Uterus (tissue), 4 donors: ENCODE measurements around the gene NAPEPLD. TPM values are rescaled to one million over a fixed set of nuclear protein-coding genes. Genes with fewer than 3 reads are reported as not detected.

Experiments used
- DNase-seq, 2 donors: peaks; one replicate each; pipeline ENCODE4 v3.0.0-alpha.2; 2019 to 2020
- H3K27ac ChIP-seq, 2 donors: fragments of 200-600 bp; sonication (generic); 1 replicate in 1 of 2; 2 replicates in 1 of 2; pipeline ENCODE4 v1.5.1; 2016 to 2018
- H3K27me3 ChIP-seq, 2 donors: fragments of 200-600 bp; sonication (generic); one replicate each; pipeline ENCODE4 v1.5.1; 2018 to 2019; ENCODE audit warnings: control low read depth in 1 of 2
- H3K36me3 ChIP-seq, 2 donors: fragments of 200-600 bp; sonication (generic); one replicate each; pipeline ENCODE4 v1.5.1; 2019; ENCODE audit warnings: control low read depth in 1 of 2
- H3K4me1 ChIP-seq, 2 donors: fragments of 200-600 bp; sonication (generic); one replicate each; pipeline ENCODE4 v1.5.1; 2018 to 2019; ENCODE audit warnings: control low read depth in 1 of 2
- H3K4me3 ChIP-seq, 2 donors: fragments of 200-600 bp; sonication (generic); 1 replicate in 1 of 2; 2 replicates in 1 of 2; pipeline ENCODE4 v1.5.1; 2018 to 2019; ENCODE audit warnings: mild to moderate bottlenecking in 1 of 2
- H3K9me3 ChIP-seq, 2 donors: fragments of 200-600 bp; sonication (generic); one replicate each; pipeline ENCODE4 v1.5.1; 2019; ENCODE audit warnings: control low read depth in 1 of 2
- CTCF ChIP-seq, 4 experiments: fragments of 200-600 bp in 2 of 4; fragments of 450-650 bp in 2 of 4; sonication (generic) in 2 of 4; IDR thresholded peaks; one replicate each; pipeline ENCODE4 v1.5.1; 2016 to 2019; ENCODE audit warnings: antibody characterized with exemption in 4 of 4, mild to moderate bottlenecking in 2 of 4, moderate library complexity in 1 of 4
- POLR2A ChIP-seq, 2 donors: fragments of 450-650 bp; IDR thresholded peaks; one replicate each; pipeline ENCODE4 v1.6.1; 2016; ENCODE audit warnings: antibody characterized with exemption in 2 of 2, mild to moderate bottlenecking in 1 of 2, moderate library complexity in 1 of 2
- intact Hi-C: fragments of 100-400 bp; cut with DNase I; formaldehyde crosslinking; loops from one replicate; pipeline ENCODE4 v1.15.1; 2023; ENCODE audit warnings: low total_unique reads
- total RNA-seq, 4 donors: library from RNA; depleted of rRNA in 3 of 4; stranded (reverse); fragments of >200 nt in 3 of 4; gene quantifications; one replicate each; pipeline versions ENCODE4 v1.1.0 to v1.2.4, GENCODE V29; 2014 to 2023
- donor health status: DM: yes; HTN: yes; CAD: no.

Gene NAPEPLD
- total RNA-seq, 4 donors from 2014 or later: 11.0 to 79.4 (median 31.1) TPM

- intact Hi-C loops: loop anchor here (10.0 kb wide), 1 partner anchor 67 kb away; the partner anchor contains the start of gene NAPEPLD
- no peak for DNase-seq
Measured at GRCh38 chr7:103077318-103077717, 71.6 kb downstream of the NAPEPLD start.

GRCh38 chr7:103076764-103077163 is 72.1 kb downstream of the NAPEPLD start:
- H3K4me1 ChIP-seq: no peaks in the 10 kb centered on the region
- no peaks in the 10 kb centered on the region for H3K27me3 ChIP-seq
- no peak overlapping the region for H3K27ac ChIP-seq
- no peak for TF ChIP-seq POLR2A (IDR thresholded peaks at IDR 0.05)
- no peak for TF ChIP-seq CTCF (IDR thresholded peaks at IDR 0.05)
- H3K4me3 ChIP-seq: no peak overlapping the region
- intact Hi-C loops: loop anchor here (10.0 kb wide), 1 partner anchor 68 kb away; the partner anchor contains the start of gene NAPEPLD
- H3K9me3 ChIP-seq: no peaks in the 10 kb centered on the region
- no peaks in the 10 kb centered on the region for H3K36me3 ChIP-seq
- no peak for DNase-seq

More at GRCh38 chr7:103077318-103077717, 71.6 kb downstream of the NAPEPLD start:
- Histone ChIP-seq H3K9me3 (no peaks in the 10 kb centered on the region), H3K4me3 (no peak overlapping the region), H3K4me1 (no peaks in the 10 kb centered on the region), H3K36me3 (no peaks in the 10 kb centered on the region), H3K27ac (no peak overlapping the region), H3K27me3 (no peaks in the 10 kb centered on the region)
- TF ChIP-seq CTCF (IDR thresholded peaks at IDR 0.05): no peak
- TF ChIP-seq POLR2A (IDR thresholded peaks at IDR 0.05): no peak

- Histone ChIP-seq H3K9me3 (no peaks in the 10 kb centered on the region), H3K36me3 (no peaks in the 10 kb centered on the region), H3K27ac (peak overlapping the region; percentile 74 to 94), H3K4me1 (no peaks in the 10 kb centered on the region), H3K4me3 (peak overlapping the region; percentile 63 to 88), H3K27me3 (no peaks in the 10 kb centered on the region)
- intact Hi-C loops: loop anchor here (10.0 kb wide), 1 partner anchor 69 kb away; the partner anchor contains the start of gene NAPEPLD
- DNase-seq: peak in 1 of 2 donors; percentile 45
- no peak for TF ChIP-seq CTCF (IDR thresholded peaks at IDR 0.05)
- no peak for TF ChIP-seq POLR2A (IDR thresholded peaks at IDR 0.05)
Measured at GRCh38 chr7:103075337-103075918, 73.5 kb downstream of the NAPEPLD start.

- DNase-seq: peak; percentile 89 to 94
- H3K36me3 ChIP-seq: no peaks in the 10 kb centered on the region
- no peaks in the 10 kb centered on the region for H3K4me1 ChIP-seq
- peak within 1 kb of the TSS; percentile 74 to 94 for H3K27ac ChIP-seq
- peak within 1 kb of the TSS; percentile 63 to 88 for H3K4me3 ChIP-seq
- no peaks in the 10 kb centered on the region for H3K27me3 ChIP-seq
- peak in 1 of 2 donors; percentile 64 for TF ChIP-seq POLR2A (IDR thresholded peaks at IDR 0.05)
- TF ChIP-seq CTCF (IDR thresholded peaks at IDR 0.05): peak in 2 of 4 experiments; percentile 42 to 59
- intact Hi-C loops: loop anchor here (10.0 kb wide), 1 partner anchor 70 kb away; the partner anchor contains the start of gene NAPEPLD
- H3K9me3 ChIP-seq: no peaks in the 10 kb centered on the region
Measured at GRCh38 chr7:103074519-103075336, 74.2 kb downstream of the NAPEPLD start, which contains the start of the genes ARMC10 and FBXL13. Gene ARMC10, plus strand, starts transcription at chr7:103075140. Its CDS starts 133 bp downstream, at chr7:103075273. Gene FBXL13, minus strand, starts transcription at chr7:103074796.
